Caco-2 (cell line): ENCODE data around the gene GMPS. TPM values are rescaled to one million over a fixed set of nuclear protein-coding genes. Genes with fewer than 3 reads are reported as not detected.
"Not testable (repeated sequence)": the region's sequence is repeated elsewhere in the genome, so short reads cannot be mapped to it uniquely, and the experiment has no call there.

Experiments
- BruUV-seq: library from RNA; stranded (reverse); fragments of 400-500 nt; replicated peaks from 2 replicates; lab custom pipeline; 2021; lab: Mats Ljungman, UMichigan
- CTCF ChIA-PET: fragments of 300-600 bp; sonication (Branson Sonifier 250); formaldehyde crosslinking; loops from one replicate; lab custom pipeline; 2022; ENCODE audit warnings: antibody characterized with exemption; lab: Charles Lee
- POLR2A ChIA-PET: fragments of 300-600 bp; sonication (Branson Sonifier 250); formaldehyde crosslinking; loops from one replicate; lab custom pipeline; 2022; ENCODE audit warnings: antibody characterized with exemption; lab: Charles Lee
- DNase-seq, 2 experiments: peaks; one replicate each; pipeline versions ENCODE4 v3.0.0 to v3.0.0-alpha.2; 2020 to 2022
- H3K27me3 ChIP-seq: replicated peaks from 2 replicates; pipeline ENCODE4 v1.6.0; 2011; ENCODE audit warnings: low read length; ENCODE audit not compliant: control insufficient read depth, insufficient read depth
- H3K36me3 ChIP-seq: 2 replicates; pipeline ENCODE4 v1.5.1; 2011; ENCODE audit warnings: low read length; ENCODE audit not compliant: control insufficient read depth, insufficient read depth
- H3K4me1 ChIP-seq: fragments of 250-450 bp; sonication (Bioruptor Pico); 2 replicates; pipeline ENCODE4 v1.5.1; 2020; ENCODE audit warnings: mild to moderate bottlenecking
- H3K4me3 ChIP-seq: 2 replicates; pipeline ENCODE4 v1.5.1; 2011; ENCODE audit warnings: low read depth, mild to moderate bottlenecking, control low read depth, low read length
- H3K9me3 ChIP-seq: fragments of 250-450 bp; sonication (Bioruptor Pico); 2 replicates; pipeline ENCODE4 v1.5.1; 2020; ENCODE audit warnings: mild to moderate bottlenecking, moderate library complexity
- H3K27ac Mint-ChIP-seq: one replicate; pipeline ENCODE4 v1.8.0; 2022; ENCODE audit warnings: mixed read lengths; ENCODE audit not compliant: unreplicated experiment
- H3K27me3 Mint-ChIP-seq: one replicate; pipeline ENCODE4 v1.8.0; 2022; ENCODE audit warnings: mixed read lengths; ENCODE audit not compliant: insufficient read depth, unreplicated experiment
- H3K36me3 Mint-ChIP-seq: one replicate; pipeline ENCODE4 v1.8.0; 2022; ENCODE audit warnings: mild to moderate bottlenecking, mixed read lengths; ENCODE audit not compliant: insufficient read depth, unreplicated experiment
- H3K4me1 Mint-ChIP-seq: one replicate; pipeline ENCODE4 v1.8.0; 2022; ENCODE audit warnings: low read depth, mixed read lengths; ENCODE audit not compliant: unreplicated experiment
- H3K4me3 Mint-ChIP-seq: one replicate; pipeline ENCODE4 v1.8.0; 2022; ENCODE audit warnings: mild to moderate bottlenecking, moderate library complexity, mixed read lengths; ENCODE audit not compliant: unreplicated experiment
- H3K9me3 Mint-ChIP-seq: one replicate; pipeline ENCODE4 v1.8.0; 2022; ENCODE audit warnings: mixed read lengths; ENCODE audit not compliant: unreplicated experiment
- CTCF ChIP-seq, 2 experiments: fragments of 200-600 bp in 1 of 2; IDR thresholded peaks; 1 replicate in 1 of 2; 2 replicates in 1 of 2; pipeline versions ENCODE4 v1.5.1 to v1.8.0; 2011 to 2022; ENCODE audit warnings: antibody characterized with exemption in 1 of 2, control low read depth in 1 of 2, inconsistent platforms in 1 of 2, low read depth in 1 of 2, low read length in 1 of 2, mild to moderate bottlenecking in 1 of 2, moderate library complexity in 1 of 2; ENCODE audit not compliant: insufficient read depth in 1 of 2, severe bottlenecking in 1 of 2, unreplicated experiment in 1 of 2
- intact Hi-C: fragments of 100-400 bp; cut with micrococcal nuclease; formaldehyde crosslinking; loops from one replicate; pipeline ENCODE4 v1.10.0; 2022; ENCODE audit not compliant: unreplicated experiment
- total RNA-seq: library from RNA; stranded (reverse); gene quantifications from 2 replicates; pipeline ENCODE4 v1.2.3, GENCODE V29; 2022

GMPS gene
- total RNA-seq, 1 experiment from 2014 or later, result 102 TPM

DNA sequence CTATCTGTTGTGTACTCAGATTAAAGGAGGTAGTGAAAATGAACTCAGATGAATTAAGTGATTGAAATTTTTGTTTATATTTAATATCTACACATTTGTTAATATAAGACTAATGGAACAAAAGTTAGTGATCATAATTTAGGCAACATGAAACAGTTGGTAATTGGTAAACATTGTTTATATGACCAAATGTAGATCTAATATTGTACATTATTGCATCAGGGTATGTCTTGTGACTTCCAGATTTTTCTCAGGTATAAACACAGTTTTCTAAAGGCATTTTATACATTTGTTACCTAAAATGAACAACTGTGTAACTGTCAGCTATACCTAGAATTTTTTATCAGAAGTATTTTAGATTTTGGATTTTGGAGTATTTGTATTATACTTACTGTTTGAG lies 14.8 kb downstream of the GMPS start:
- Histone ChIP-seq H3K4me3 (no peak overlapping the region), H3K27me3 (no peaks in the 10 kb centered on the region), H3K9me3 (no peaks in the 10 kb centered on the region), H3K36me3 (no peaks in the 10 kb centered on the region), H3K4me1 (no peaks in the 10 kb centered on the region)
- Mint-ChIP-seq H3K27ac (no peak overlapping the region), H3K4me3 (no peak overlapping the region), H3K4me1 (peaks cover 7% of the 10 kb centered on the region), H3K9me3 (no peaks in the 10 kb centered on the region), H3K27me3 (no peaks in the 10 kb centered on the region), H3K36me3 (no peaks in the 10 kb centered on the region)
- no TSS peak for BruUV-seq
- no peak for TF ChIP-seq CTCF (IDR thresholded peaks at IDR 0.05; ENCODE audit: insufficient read depth in 1 of 2, low read depth in 1 of 2, low read length in 1 of 2, severe bottlenecking in 1 of 2, unreplicated experiment in 1 of 2)
- ChIA-PET CTCF (no interaction called here), POLR2A (no interaction called here)
- intact Hi-C loops, result no loop called here
- DNase-seq, result no peak

DNA sequence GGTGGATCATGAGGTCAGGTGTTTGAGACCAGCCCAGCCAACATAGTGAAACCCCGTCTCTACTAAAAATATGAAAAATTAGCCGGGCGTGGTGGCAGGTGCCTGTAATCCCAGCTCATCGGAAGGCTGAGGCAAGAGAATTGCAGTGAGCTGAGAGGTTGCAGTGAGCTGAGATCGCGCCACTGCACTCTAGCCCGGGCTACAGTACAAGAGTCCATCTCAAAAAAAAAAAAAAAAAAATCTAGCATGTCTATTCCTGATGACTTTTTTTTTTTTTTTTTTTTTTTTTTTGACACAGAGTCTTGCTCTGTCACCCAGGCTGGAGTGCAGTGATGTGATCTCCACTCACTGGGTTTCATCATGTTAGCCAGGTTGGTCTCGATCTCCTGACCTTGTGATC lies 15.9 kb downstream of the GMPS start:
- H3K9me3 Mint-ChIP-seq, H3K4me3 Mint-ChIP-seq, H3K36me3 Mint-ChIP-seq, BruUV-seq, H3K4me3 ChIP-seq, POLR2A ChIA-PET, H3K36me3 ChIP-seq, H3K4me1 ChIP-seq, intact Hi-C loops, H3K9me3 ChIP-seq, CTCF ChIA-PET, H3K27me3 Mint-ChIP-seq, H3K27me3 ChIP-seq, H3K27ac Mint-ChIP-seq, DNase-seq, H3K4me1 Mint-ChIP-seq: not testable (repeated sequence)

DNA sequence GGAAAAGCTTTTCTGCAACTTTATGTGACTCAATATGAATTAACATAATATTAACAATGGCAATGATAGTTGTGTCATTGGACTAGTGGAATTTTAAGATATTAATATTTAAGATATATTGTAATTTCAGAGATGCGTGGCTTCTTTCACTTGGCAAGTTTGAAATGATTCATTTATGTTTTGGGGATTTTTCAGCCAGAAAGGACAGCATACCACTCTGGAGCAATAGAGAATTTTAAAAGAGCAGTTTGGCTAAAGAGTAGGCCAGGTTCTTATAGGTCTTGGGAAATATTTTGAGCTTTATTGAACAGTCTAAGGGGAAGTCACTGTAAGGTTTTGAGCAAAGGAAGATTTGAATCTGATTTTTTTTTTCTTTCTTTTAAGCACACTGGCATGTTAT lies 16.5 kb downstream of the GMPS start:
- no peak overlapping the region for H3K4me3 Mint-ChIP-seq
- no peaks in the 10 kb centered on the region for H3K36me3 Mint-ChIP-seq
- no peak overlapping the region for H3K27ac Mint-ChIP-seq
- H3K4me1 Mint-ChIP-seq, result peaks cover 7% of the 10 kb centered on the region
- no peaks in the 10 kb centered on the region for H3K27me3 ChIP-seq
- intact Hi-C loops, result no loop called here
- POLR2A ChIA-PET, result no interaction called here
- H3K4me1 ChIP-seq, result no peaks in the 10 kb centered on the region
- H3K36me3 ChIP-seq, result no peaks in the 10 kb centered on the region
- TF ChIP-seq CTCF (IDR thresholded peaks at IDR 0.05; ENCODE audit: insufficient read depth in 1 of 2, low read depth in 1 of 2, low read length in 1 of 2, severe bottlenecking in 1 of 2, unreplicated experiment in 1 of 2), result no peak
- DNase-seq, result no peak
- H3K9me3 Mint-ChIP-seq, result no peaks in the 10 kb centered on the region
- H3K9me3 ChIP-seq, result no peaks in the 10 kb centered on the region
- H3K27me3 Mint-ChIP-seq, result no peaks in the 10 kb centered on the region
- no TSS peak for BruUV-seq
- no peak overlapping the region for H3K4me3 ChIP-seq
- CTCF ChIA-PET, result no interaction called here

DNA sequence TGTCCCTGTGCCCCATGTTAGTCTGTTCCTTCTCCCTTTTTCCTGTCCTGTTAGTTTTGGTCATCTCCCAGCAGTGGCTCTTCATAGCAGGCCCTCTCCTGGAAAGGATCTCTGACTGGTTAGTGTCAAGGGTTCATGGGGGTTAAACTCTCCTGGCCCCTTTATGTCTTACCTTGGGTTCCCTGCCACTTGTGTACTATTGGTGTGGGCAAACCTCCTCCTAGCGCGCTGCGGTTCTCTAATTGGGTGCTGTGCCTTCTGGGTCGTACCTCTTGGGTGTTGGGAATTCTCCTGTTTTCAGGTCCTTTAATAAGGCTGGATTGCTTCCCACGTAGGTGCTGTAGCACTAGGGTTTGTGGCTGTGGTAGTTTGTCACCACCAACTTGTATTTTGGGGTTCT lies 18.8 kb downstream of the GMPS start:
- no peaks in the 10 kb centered on the region for H3K9me3 Mint-ChIP-seq
- no peaks in the 10 kb centered on the region for H3K4me1 ChIP-seq
- H3K36me3 Mint-ChIP-seq, result no peaks in the 10 kb centered on the region
- no TSS peak for BruUV-seq
- H3K4me1 Mint-ChIP-seq, result peaks cover 7% of the 10 kb centered on the region
- no peak for TF ChIP-seq CTCF (IDR thresholded peaks at IDR 0.05; ENCODE audit: insufficient read depth in 1 of 2, low read depth in 1 of 2, low read length in 1 of 2, severe bottlenecking in 1 of 2, unreplicated experiment in 1 of 2)
- POLR2A ChIA-PET, result no interaction called here
- no peak overlapping the region for H3K4me3 ChIP-seq
- H3K27me3 Mint-ChIP-seq, result no peaks in the 10 kb centered on the region
- H3K9me3 ChIP-seq, result no peaks in the 10 kb centered on the region
- no peaks in the 10 kb centered on the region for H3K27me3 ChIP-seq
- intact Hi-C loops, result no loop called here
- H3K36me3 ChIP-seq, result no peaks in the 10 kb centered on the region
- CTCF ChIA-PET, result no interaction called here
- no peak overlapping the region for H3K4me3 Mint-ChIP-seq
- H3K27ac Mint-ChIP-seq, result no peak overlapping the region
- DNase-seq, result no peak
